WTC11 (cell line): Measurements from ENCODE around the gene BTC. TPM values are rescaled to one million over a fixed set of nuclear protein-coding genes. Genes with fewer than 3 reads are reported as not detected.

Source experiments
- ATAC-seq: fragments of 200-7000 bp; cut with Tn5 transposase; 2 replicates; pipeline ENCODE4 v1.10.0; 2021; ENCODE audit warnings: mild to moderate bottlenecking, moderate library complexity
- CTCF ChIA-PET: fragments of 300-600 bp; sonication (Branson Sonifier 250); formaldehyde crosslinking; loops from one replicate; lab custom pipeline; 2021; ENCODE audit warnings: antibody characterized with exemption; lab: Charles Lee
- POLR2A ChIA-PET: fragments of 350-600 bp; sonication (Branson Sonifier 250); formaldehyde crosslinking; loops from one replicate; lab custom pipeline; 2021; ENCODE audit warnings: antibody characterized with exemption; lab: Charles Lee
- DNase-seq: peaks from one replicate; pipeline ENCODE4 v3.0.0; 2021; ENCODE audit warnings: low spot score
- H3K27ac Mint-ChIP-seq: 2 replicates; pipeline ENCODE4 v1.8.0; 2021; ENCODE audit warnings: mixed read lengths
- H3K27me3 Mint-ChIP-seq: 2 replicates; pipeline ENCODE4 v1.8.0; 2021; ENCODE audit warnings: low read depth, mild to moderate bottlenecking, moderate library complexity, mixed read lengths
- H3K36me3 Mint-ChIP-seq: 2 replicates; pipeline ENCODE4 v1.8.0; 2021; ENCODE audit warnings: mixed read lengths
- H3K4me1 Mint-ChIP-seq: 2 replicates; pipeline ENCODE4 v1.8.0; 2022; ENCODE audit warnings: mixed read lengths
- H3K4me3 Mint-ChIP-seq: 2 replicates; pipeline ENCODE4 v1.8.0; 2021; ENCODE audit warnings: mild to moderate bottlenecking, moderate library complexity, mixed read lengths
- H3K9me3 Mint-ChIP-seq: 2 replicates; pipeline ENCODE4 v1.8.0; 2021; ENCODE audit warnings: mixed read lengths
- CBFB ChIP-seq: sonication (generic); formaldehyde crosslinking; IDR thresholded peaks from 2 replicates; pipeline ENCODE4 v1.8.1; 2022; ENCODE audit warnings: mild to moderate bottlenecking, low read depth, missing genetic modification reagents
- ERG ChIP-seq: fragments of 250-450 bp; sonication (Bioruptor Pico); IDR thresholded peaks from 2 replicates; pipeline ENCODE4 v1.8.0; 2021; ENCODE audit warnings: mild to moderate bottlenecking
- IRF2 ChIP-seq: sonication (generic); formaldehyde crosslinking; IDR thresholded peaks from 2 replicates; pipeline ENCODE4 v1.8.0; 2022; ENCODE audit warnings: low read depth, missing genetic modification reagents, borderline replicate concordance
- NFATC4 ChIP-seq: fragments of 250-450 bp; sonication (Bioruptor Pico); IDR thresholded peaks from 2 replicates; pipeline ENCODE4 v1.9.0; 2021; ENCODE audit warnings: mild to moderate bottlenecking
- PRDM15 ChIP-seq: sonication (generic); formaldehyde crosslinking; IDR thresholded peaks from 2 replicates; pipeline ENCODE4 v1.8.0; 2022; ENCODE audit warnings: missing genetic modification reagents
- STAT6 ChIP-seq: sonication (generic); formaldehyde crosslinking; conservative IDR thresholded peaks from 2 replicates; pipeline ENCODE4 v1.8.1; 2023; ENCODE audit warnings: mild to moderate bottlenecking, low read depth, missing genetic modification reagents, moderate library complexity
- USF2 ChIP-seq: sonication (generic); formaldehyde crosslinking; IDR thresholded peaks from 2 replicates; pipeline ENCODE4 v1.8.1; 2023; ENCODE audit warnings: mild to moderate bottlenecking, missing genetic modification reagents, moderate library complexity
- ZNF121 ChIP-seq: sonication (generic); formaldehyde crosslinking; IDR thresholded peaks from 2 replicates; pipeline ENCODE4 v1.8.0; 2023; ENCODE audit warnings: missing genetic modification reagents
- ZNF317 ChIP-seq: sonication (generic); formaldehyde crosslinking; IDR thresholded peaks from 2 replicates; pipeline ENCODE4 v1.8.1; 2023; ENCODE audit warnings: low read depth, mild to moderate bottlenecking, moderate library complexity, missing genetic modification reagents, borderline replicate concordance
- ZNF396 ChIP-seq: fragments of 250-450 bp; sonication (Bioruptor Pico); IDR thresholded peaks from 2 replicates; pipeline ENCODE4 v1.8.0; 2021; ENCODE audit warnings: mild to moderate bottlenecking, moderate library complexity, borderline replicate concordance
- ZNF423 ChIP-seq: fragments of 250-450 bp; sonication (Bioruptor Pico); IDR thresholded peaks from 2 replicates; pipeline ENCODE4 v2.1.2; 2022; ENCODE audit warnings: mild to moderate bottlenecking, moderate library complexity
- ZNF532 ChIP-seq: fragments of 250-450 bp; sonication (Bioruptor Pico); IDR thresholded peaks from 2 replicates; pipeline ENCODE4 v1.9.0; 2021; ENCODE audit warnings: mild to moderate bottlenecking, borderline replicate concordance
- ZSCAN18 ChIP-seq: fragments of 250-450 bp; sonication (Bioruptor Pico); IDR thresholded peaks from 2 replicates; pipeline ENCODE4 v2.1.2; 2022; ENCODE audit warnings: mild to moderate bottlenecking, moderate library complexity
- total RNA-seq: library from RNA; stranded (reverse); gene quantifications from 3 replicates; pipeline ENCODE4 v1.2.3, GENCODE V29; 2021

BTC gene
- total RNA-seq, 1 experiment from 2014 or later, result 0.07 TPM

GRCh38 chr4:74755486-74755885, 38.8 kb downstream of the BTC start:
- DNase-seq (no peak), ATAC-seq (no peak)
- Mint-ChIP-seq H3K4me1 (0 out of 2 replicates have a peak, but pooled peaks cover 3% of the 10 kb centered on the region), H3K27me3 (no peaks in the 10 kb centered on the region), H3K36me3 (no peaks in the 10 kb centered on the region), H3K4me3 (no peak overlapping the region), H3K9me3 (no peaks in the 10 kb centered on the region), H3K27ac (no peak overlapping the region)
- no peak for TF ChIP-seq ZNF423
- no peak for TF ChIP-seq ZNF532 (CRISPR knock-in tag)
- no peak for TF ChIP-seq IRF2 (CRISPR knock-in tag)
- no peak for TF ChIP-seq ZSCAN18 (CRISPR knock-in tag)
- no peak for TF ChIP-seq ZNF317 (CRISPR knock-in tag)
- TF ChIP-seq PRDM15 (CRISPR knock-in tag), result no peak
- no peak for TF ChIP-seq ERG (CRISPR knock-in tag)
- CTCF ChIA-PET, result no interaction called here
- POLR2A ChIA-PET, result no interaction called here

- ATAC-seq, result no peak
- no peak for DNase-seq
- Mint-ChIP-seq H3K36me3 (no peaks in the 10 kb centered on the region), H3K9me3 (no peaks in the 10 kb centered on the region), H3K27me3 (no peaks in the 10 kb centered on the region), H3K4me1 (0 out of 2 replicates have a peak, but pooled peaks cover 3% of the 10 kb centered on the region), H3K27ac (no peak overlapping the region), H3K4me3 (no peak overlapping the region)
- CTCF ChIA-PET, result interaction anchor here (0.8 kb wide), 1 partner anchor 120 kb away, joined by 3 read pairs; no protein-coding TSS in a partner anchor
- POLR2A ChIA-PET, result no interaction called here
- TF ChIP-seq USF2 (CRISPR knock-in tag) (no peak), ZNF396 (CRISPR knock-in tag) (no peak), ZNF121 (CRISPR knock-in tag) (no peak), ZNF423 (no peak), CBFB (no peak), NFATC4 (no peak), STAT6 (CRISPR knock-in tag) (no peak)
Measured at GRCh38 chr4:74754218-74754617, 40.1 kb downstream of the BTC start.
